Measurements from ENCODE around the gene RCC2.
"Not testable (repeated sequence)": the region's sequence is repeated elsewhere in the genome, so short reads cannot be mapped to it uniquely, and the experiment has no call there.

Gene RCC2

DNA sequence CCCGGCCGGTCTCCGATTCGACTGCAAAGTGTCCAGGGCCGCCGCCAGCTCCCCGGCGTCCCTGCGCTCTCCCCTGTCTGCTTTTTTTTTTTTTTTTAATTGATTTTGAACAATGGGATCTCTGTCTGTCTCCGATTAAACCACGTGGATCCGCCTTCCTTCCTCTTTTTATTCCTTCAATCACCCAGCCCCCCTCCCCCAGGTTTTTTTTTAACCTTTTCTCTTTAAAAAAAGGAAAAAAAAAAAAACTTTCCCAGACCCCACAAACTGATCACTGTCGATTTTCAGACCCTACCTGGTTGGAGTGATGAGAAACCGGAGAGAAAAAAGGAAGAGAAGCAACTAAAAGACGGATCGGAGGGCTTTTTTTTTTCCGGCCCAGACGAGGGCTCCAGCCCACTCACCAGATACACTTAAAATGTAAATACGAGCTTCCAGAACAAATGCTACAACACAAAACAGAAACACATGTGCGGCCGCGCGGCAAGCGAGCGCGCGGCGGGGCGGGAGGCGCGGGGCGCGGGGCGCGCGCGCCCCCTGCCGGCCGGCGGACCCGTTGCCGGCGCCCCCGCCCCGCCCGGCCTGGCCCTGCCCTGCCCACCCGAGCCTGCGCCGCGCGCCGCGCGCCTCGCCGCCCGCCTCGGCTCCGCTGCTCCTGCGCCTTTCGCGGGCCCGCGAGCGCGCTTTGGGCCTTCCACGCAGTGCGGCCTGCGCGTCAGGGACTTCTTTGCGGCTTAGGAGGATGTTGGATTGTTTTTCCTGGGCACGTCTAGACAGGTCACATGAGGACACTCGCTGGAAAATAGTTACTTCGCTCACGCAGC is at the start of gene RCC2:
RCC2 (minus strand) TSS at position 428 of the 824 bp plus-strand sequence. CDS start 1,163 bp downstream, outside the sequence.
- no peaks in the 10 kb centered on the region for H3K9me3 ChIP-seq (ENCODE audit: low read length)
- H3K27me3 ChIP-seq (ENCODE audit: control insufficient read depth in 1 of 2, insufficient read depth in 2 of 2, low read length in 2 of 2), result no peaks in the 10 kb centered on the region
- no peaks in the 10 kb centered on the region for H3K36me3 ChIP-seq (ENCODE audit: insufficient read depth, low read length)
- peak within 1 kb of the TSS; percentile 82 for H3K27ac ChIP-seq (ENCODE audit: low read depth, low read length)
- peak within 1 kb of the TSS; percentile 53 for H3K9ac ChIP-seq (ENCODE audit: low read length)
- peak within 1 kb of the TSS; percentile 68 to 70 for H3K4me3 ChIP-seq (ENCODE audit: low read depth in 1 of 2, low read length in 2 of 2)
- peaks cover 21% of the 10 kb centered on the region for H3K4me1 ChIP-seq (ENCODE audit: insufficient read depth, low read length)

- Histone ChIP-seq H3K27ac (ENCODE audit: low read depth, low read length) (no peak overlapping the region), H3K9ac (ENCODE audit: low read length) (no peak overlapping the region), H3K9me3 (ENCODE audit: low read length) (no peaks in the 10 kb centered on the region), H3K4me3 (ENCODE audit: low read depth in 1 of 2, low read length in 2 of 2) (no peak overlapping the region), H3K4me1 (ENCODE audit: insufficient read depth, low read length) (peaks cover 7% of the 10 kb centered on the region), H3K36me3 (ENCODE audit: insufficient read depth, low read length) (no peaks in the 10 kb centered on the region), H3K27me3 (ENCODE audit: control insufficient read depth in 1 of 2, insufficient read depth in 2 of 2, low read length in 2 of 2) (no peaks in the 10 kb centered on the region)
Measured at GRCh38 chr1:17486242-17486641, 46.8 kb upstream of the RCC2 start.

DNA sequence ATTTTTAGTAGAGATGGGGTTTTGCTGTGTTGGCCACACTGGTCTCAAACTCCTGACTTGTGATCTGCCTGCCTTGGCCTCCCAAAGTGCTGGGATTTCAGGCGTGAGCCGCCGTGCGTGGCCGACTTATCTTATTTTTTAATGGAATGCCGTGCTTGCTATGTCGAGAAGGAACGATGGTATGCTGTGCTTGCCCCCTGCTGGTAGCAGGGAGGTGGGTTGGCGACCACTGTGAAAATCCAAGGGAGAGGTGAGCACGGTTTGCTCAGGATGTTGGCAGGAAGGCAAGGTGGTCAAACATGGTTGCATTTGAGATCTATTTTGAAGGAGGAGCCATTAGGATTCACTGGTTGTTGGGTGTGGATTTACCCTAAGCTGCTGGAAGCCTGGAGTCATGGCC is 45.8 kb upstream of the RCC2 start:
- Histone ChIP-seq H3K9ac (ENCODE audit: low read length) (no peak overlapping the region), H3K36me3 (ENCODE audit: insufficient read depth, low read length) (no peaks in the 10 kb centered on the region), H3K27ac (ENCODE audit: low read depth, low read length) (no peak overlapping the region), H3K4me3 (ENCODE audit: low read depth in 1 of 2, low read length in 2 of 2) (no peak overlapping the region), H3K27me3 (ENCODE audit: control insufficient read depth in 1 of 2, insufficient read depth in 2 of 2, low read length in 2 of 2) (no peaks in the 10 kb centered on the region), H3K4me1 (ENCODE audit: insufficient read depth, low read length) (peaks cover 7% of the 10 kb centered on the region), H3K9me3 (ENCODE audit: low read length) (no peaks in the 10 kb centered on the region)

GRCh38 chr1:17481981-17482380 is 42.5 kb upstream of the RCC2 start:
- H3K9ac ChIP-seq (ENCODE audit: low read length); H3K36me3 ChIP-seq (ENCODE audit: insufficient read depth, low read length); H3K4me3 ChIP-seq (ENCODE audit: low read depth in 1 of 2, low read length in 2 of 2); H3K27me3 ChIP-seq (ENCODE audit: control insufficient read depth in 1 of 2, insufficient read depth in 2 of 2, low read length in 2 of 2); H3K4me1 ChIP-seq (ENCODE audit: insufficient read depth, low read length); H3K9me3 ChIP-seq (ENCODE audit: low read length); H3K27ac ChIP-seq (ENCODE audit: low read depth, low read length): not testable (repeated sequence)

GRCh38 chr1:17480846-17481245 is 41.4 kb upstream of the RCC2 start:
- no peak overlapping the region for H3K27ac ChIP-seq (ENCODE audit: low read depth, low read length)
- H3K4me3 ChIP-seq (ENCODE audit: low read depth in 1 of 2, low read length in 2 of 2), result no peak overlapping the region
- H3K4me1 ChIP-seq (ENCODE audit: insufficient read depth, low read length), result no peaks in the 10 kb centered on the region
- no peaks in the 10 kb centered on the region for H3K27me3 ChIP-seq (ENCODE audit: control insufficient read depth in 1 of 2, insufficient read depth in 2 of 2, low read length in 2 of 2)
- H3K36me3 ChIP-seq (ENCODE audit: insufficient read depth, low read length), result no peaks in the 10 kb centered on the region
- H3K9ac ChIP-seq (ENCODE audit: low read length), result no peak overlapping the region
- H3K9me3 ChIP-seq (ENCODE audit: low read length), result no peaks in the 10 kb centered on the region

GRCh38 chr1:17475752-17476151 is 36.3 kb upstream of the RCC2 start:
- no peaks in the 10 kb centered on the region for H3K9me3 ChIP-seq (ENCODE audit: low read length)
- H3K9ac ChIP-seq (ENCODE audit: low read length), result no peak overlapping the region
- no peak overlapping the region for H3K4me3 ChIP-seq (ENCODE audit: low read depth in 1 of 2, low read length in 2 of 2)
- no peak overlapping the region for H3K27ac ChIP-seq (ENCODE audit: low read depth, low read length)
- no peaks in the 10 kb centered on the region for H3K36me3 ChIP-seq (ENCODE audit: insufficient read depth, low read length)
- no peaks in the 10 kb centered on the region for H3K4me1 ChIP-seq (ENCODE audit: insufficient read depth, low read length)
- no peaks in the 10 kb centered on the region for H3K27me3 ChIP-seq (ENCODE audit: control insufficient read depth in 1 of 2, insufficient read depth in 2 of 2, low read length in 2 of 2)

GRCh38 chr1:17474836-17475555 is 35.5 kb upstream of the RCC2 start:
- H3K27ac ChIP-seq (ENCODE audit: low read depth, low read length); H3K4me3 ChIP-seq (ENCODE audit: low read depth in 1 of 2, low read length in 2 of 2); H3K27me3 ChIP-seq (ENCODE audit: control insufficient read depth in 1 of 2, insufficient read depth in 2 of 2, low read length in 2 of 2); H3K36me3 ChIP-seq (ENCODE audit: insufficient read depth, low read length); H3K4me1 ChIP-seq (ENCODE audit: insufficient read depth, low read length); H3K9me3 ChIP-seq (ENCODE audit: low read length); H3K9ac ChIP-seq (ENCODE audit: low read length): not testable (repeated sequence)

DNA sequence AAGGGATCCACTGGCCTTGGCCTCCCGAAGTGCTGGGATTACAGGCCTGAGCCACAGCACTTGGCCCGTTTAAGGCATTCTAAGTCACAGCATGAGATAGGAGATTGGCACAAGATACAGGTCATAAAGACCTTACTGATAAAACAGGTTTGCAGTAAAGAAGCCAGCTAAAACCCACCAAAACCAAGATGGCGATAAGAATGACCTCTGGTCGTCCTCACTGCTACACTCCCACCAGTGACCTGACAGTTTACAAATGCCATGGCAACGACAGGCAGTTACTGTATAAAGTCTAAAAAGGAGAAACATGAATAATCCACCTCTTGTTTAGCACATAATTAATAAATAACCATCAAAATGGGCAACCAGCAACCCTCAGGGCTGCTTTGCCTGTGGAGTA is 33.3 kb upstream of the RCC2 start:
- Histone ChIP-seq H3K4me3 (ENCODE audit: low read depth in 1 of 2, low read length in 2 of 2) (no peak overlapping the region), H3K36me3 (ENCODE audit: insufficient read depth, low read length) (no peaks in the 10 kb centered on the region), H3K9me3 (ENCODE audit: low read length) (no peaks in the 10 kb centered on the region), H3K4me1 (ENCODE audit: insufficient read depth, low read length) (no peaks in the 10 kb centered on the region), H3K27ac (ENCODE audit: low read depth, low read length) (no peak overlapping the region), H3K27me3 (ENCODE audit: control insufficient read depth in 1 of 2, insufficient read depth in 2 of 2, low read length in 2 of 2) (no peaks in the 10 kb centered on the region), H3K9ac (ENCODE audit: low read length) (no peak overlapping the region)

- Histone ChIP-seq H3K9ac (ENCODE audit: low read length) (no peak overlapping the region), H3K36me3 (ENCODE audit: insufficient read depth, low read length) (no peaks in the 10 kb centered on the region), H3K9me3 (ENCODE audit: low read length) (no peaks in the 10 kb centered on the region), H3K27me3 (ENCODE audit: control insufficient read depth in 1 of 2, insufficient read depth in 2 of 2, low read length in 2 of 2) (no peaks in the 10 kb centered on the region), H3K27ac (ENCODE audit: low read depth, low read length) (no peak overlapping the region), H3K4me3 (ENCODE audit: low read depth in 1 of 2, low read length in 2 of 2) (no peak overlapping the region), H3K4me1 (ENCODE audit: insufficient read depth, low read length) (no peaks in the 10 kb centered on the region)
Measured at GRCh38 chr1:17471393-17471792, 31.9 kb upstream of the RCC2 start.

DNA sequence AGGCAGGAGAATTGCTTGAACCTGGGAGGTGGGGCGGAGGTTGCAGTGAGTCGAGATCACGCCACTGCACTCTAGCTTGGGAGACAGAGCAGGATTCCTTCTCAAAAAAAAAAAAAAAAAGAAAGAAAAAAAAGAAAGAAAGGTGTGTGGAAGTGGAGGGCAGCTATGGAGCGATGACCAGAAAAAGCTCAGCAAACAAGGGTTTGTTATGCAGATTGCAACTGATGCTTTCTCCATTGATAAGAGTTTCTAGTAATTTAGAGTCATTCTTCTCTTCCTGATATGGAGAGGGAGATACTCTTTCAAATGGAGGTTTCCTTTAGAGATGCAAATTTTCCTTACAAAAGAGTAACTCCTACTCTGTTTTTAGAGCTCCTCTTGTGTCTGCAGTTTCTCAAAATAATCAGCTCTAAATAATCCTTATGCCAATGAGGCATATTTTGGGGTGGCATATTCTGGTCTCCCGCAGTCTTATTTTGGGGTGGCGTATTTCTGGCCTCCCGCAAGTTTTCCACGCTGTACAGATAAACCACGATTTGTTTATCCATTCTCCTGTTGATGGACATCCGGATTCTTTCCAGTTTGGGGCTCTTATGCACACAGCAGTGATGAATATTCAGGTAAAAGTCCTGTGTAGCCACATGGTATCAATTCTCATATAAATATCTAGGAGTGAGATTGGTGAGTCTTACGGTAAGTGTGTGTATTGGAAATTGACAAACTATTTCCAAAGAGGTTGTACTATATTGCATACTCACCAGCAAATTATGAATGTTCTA is 30.7 kb upstream of the RCC2 start:
- Histone ChIP-seq H3K27ac (ENCODE audit: low read depth, low read length) (no peak overlapping the region), H3K9me3 (ENCODE audit: low read length) (no peaks in the 10 kb centered on the region), H3K36me3 (ENCODE audit: insufficient read depth, low read length) (no peaks in the 10 kb centered on the region), H3K27me3 (ENCODE audit: control insufficient read depth in 1 of 2, insufficient read depth in 2 of 2, low read length in 2 of 2) (no peaks in the 10 kb centered on the region), H3K9ac (ENCODE audit: low read length) (no peak overlapping the region), H3K4me1 (ENCODE audit: insufficient read depth, low read length) (no peaks in the 10 kb centered on the region), H3K4me3 (ENCODE audit: low read depth in 1 of 2, low read length in 2 of 2) (no peak overlapping the region)
